ENCODE data around the gene PDSS2.
A peak's percentile ranks its signal among the peaks of the same experiment; 100 is the strongest.

PDSS2 gene

DNA sequence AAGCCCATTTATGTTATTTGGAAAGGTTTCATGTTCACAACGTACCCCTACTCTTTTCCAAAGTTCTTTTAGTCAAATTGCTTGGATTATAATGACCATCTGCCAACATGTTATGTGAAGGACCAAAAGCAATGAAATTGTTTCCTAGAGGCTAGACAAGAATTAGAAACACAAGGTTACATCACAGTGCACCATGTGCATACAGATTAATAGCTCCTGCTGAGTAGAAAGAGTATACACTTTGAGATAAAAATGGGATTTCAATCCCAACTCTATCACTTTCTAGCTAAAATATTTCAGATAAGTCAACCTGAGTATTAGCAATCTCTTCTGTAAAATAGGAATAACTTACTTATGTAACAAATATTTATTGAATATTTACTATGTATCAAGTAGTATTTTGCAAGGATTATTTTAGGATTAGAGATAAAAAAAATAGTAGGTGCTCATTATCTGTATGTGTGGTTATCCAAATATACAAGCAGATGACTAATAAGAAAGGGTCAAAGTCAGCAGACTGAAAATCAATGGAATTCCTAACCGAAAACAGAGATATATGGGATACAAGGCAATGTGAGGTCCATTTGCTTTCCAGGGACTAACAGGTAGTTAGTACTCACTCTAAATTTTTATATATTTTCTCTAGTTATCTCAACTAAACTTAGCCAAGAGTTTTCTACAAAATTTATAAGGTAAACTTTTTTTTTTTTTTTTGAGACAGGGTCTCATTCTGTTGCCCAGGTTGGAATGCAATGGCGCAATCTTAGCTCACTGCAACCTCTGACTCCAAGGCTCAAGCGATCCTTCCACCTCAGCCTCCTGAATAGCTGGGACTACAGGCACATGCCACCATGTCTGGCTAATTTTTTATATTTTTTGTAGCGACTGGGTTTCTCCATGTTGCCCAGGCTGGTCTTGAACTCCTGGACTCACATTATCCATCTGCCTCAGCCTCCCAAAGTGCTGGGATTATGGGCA, 127.7 kb downstream of the PDSS2 start:
- no peak overlapping the region for H3K27ac ChIP-seq (ENCODE audit: low read depth, low read length)
- no peaks in the 10 kb centered on the region for H3K79me2 ChIP-seq (ENCODE audit: control insufficient read depth, low read length)
- H3K36me3 ChIP-seq (ENCODE audit: control insufficient read depth, low read length), result no peaks in the 10 kb centered on the region
- H3K4me3 ChIP-seq (ENCODE audit: low read length), result no peak overlapping the region
- H3K4me1 ChIP-seq (ENCODE audit: control insufficient read depth, low read length), result peaks cover 13% of the 10 kb centered on the region
- TF ChIP-seq, protein P1, sequence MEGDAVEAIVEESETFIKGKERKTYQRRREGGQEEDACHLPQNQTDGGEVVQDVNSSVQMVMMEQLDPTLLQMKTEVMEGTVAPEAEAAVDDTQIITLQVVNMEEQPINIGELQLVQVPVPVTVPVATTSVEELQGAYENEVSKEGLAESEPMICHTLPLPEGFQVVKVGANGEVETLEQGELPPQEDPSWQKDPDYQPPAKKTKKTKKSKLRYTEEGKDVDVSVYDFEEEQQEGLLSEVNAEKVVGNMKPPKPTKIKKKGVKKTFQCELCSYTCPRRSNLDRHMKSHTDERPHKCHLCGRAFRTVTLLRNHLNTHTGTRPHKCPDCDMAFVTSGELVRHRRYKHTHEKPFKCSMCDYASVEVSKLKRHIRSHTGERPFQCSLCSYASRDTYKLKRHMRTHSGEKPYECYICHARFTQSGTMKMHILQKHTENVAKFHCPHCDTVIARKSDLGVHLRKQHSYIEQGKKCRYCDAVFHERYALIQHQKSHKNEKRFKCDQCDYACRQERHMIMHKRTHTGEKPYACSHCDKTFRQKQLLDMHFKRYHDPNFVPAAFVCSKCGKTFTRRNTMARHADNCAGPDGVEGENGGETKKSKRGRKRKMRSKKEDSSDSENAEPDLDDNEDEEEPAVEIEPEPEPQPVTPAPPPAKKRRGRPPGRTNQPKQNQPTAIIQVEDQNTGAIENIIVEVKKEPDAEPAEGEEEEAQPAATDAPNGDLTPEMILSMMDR (IDR thresholded peaks at IDR 0.05; ENCODE audit: low read depth, low read length, poor library complexity, severe bottlenecking), result no peak
- TF ChIP-seq EZH2phosphoT487 (IDR thresholded peaks at IDR 0.05; ENCODE audit: borderline replicate concordance, low read length), result no peak
- H3K9me2 ChIP-seq (replicated peaks; ENCODE audit: control insufficient read depth, low read length), result no peaks in the 10 kb centered on the region
- no peaks in the 10 kb centered on the region for H4K20me1 ChIP-seq (ENCODE audit: control insufficient read depth, insufficient read depth, low read depth, low read length)
- H3F3A ChIP-seq (ENCODE audit: control insufficient read depth, insufficient read depth), result no peaks in the 10 kb centered on the region
- H3K27me3 ChIP-seq (ENCODE audit: control insufficient read depth, low read length), result no peaks in the 10 kb centered on the region
- no peak overlapping the region for H3K4me2 ChIP-seq (ENCODE audit: low read length)
- H3K9me3 ChIP-seq (ENCODE audit: control insufficient read depth, insufficient read depth, low read length), result no peaks in the 10 kb centered on the region

DNA sequence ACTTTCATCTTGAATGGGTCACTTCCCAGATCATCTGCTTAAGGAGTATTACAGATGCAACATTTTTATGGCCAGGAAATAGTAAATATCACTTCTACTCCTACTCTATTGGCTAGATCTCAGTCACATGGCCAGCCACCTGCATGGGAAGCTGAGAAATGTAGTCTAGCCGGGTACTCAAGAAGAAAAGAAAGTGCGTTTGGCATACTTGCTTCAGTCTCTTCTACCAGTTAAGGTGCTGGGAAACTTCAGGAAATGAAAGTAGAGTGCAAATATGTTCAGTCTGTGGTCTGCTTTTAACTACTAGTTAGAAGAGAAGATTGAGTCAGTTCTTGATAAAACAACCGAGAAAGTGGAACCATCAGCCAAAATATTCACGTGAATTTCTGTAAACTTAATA, 129.2 kb downstream of the PDSS2 start:
- Histone ChIP-seq H3F3A (ENCODE audit: control insufficient read depth, insufficient read depth) (no peaks in the 10 kb centered on the region), H3K27me3 (ENCODE audit: control insufficient read depth, low read length) (no peaks in the 10 kb centered on the region), H3K9me2 (replicated peaks; ENCODE audit: control insufficient read depth, low read length) (no peaks in the 10 kb centered on the region), H3K4me2 (ENCODE audit: low read length) (peak overlapping the region; percentile 39; the same call in 1 of the 2 replicates), H3K79me2 (ENCODE audit: control insufficient read depth, low read length) (no peaks in the 10 kb centered on the region), H4K20me1 (ENCODE audit: control insufficient read depth, insufficient read depth, low read depth, low read length) (no peaks in the 10 kb centered on the region), H3K4me3 (ENCODE audit: low read length) (no peak overlapping the region), H3K36me3 (ENCODE audit: control insufficient read depth, low read length) (no peaks in the 10 kb centered on the region), H3K4me1 (ENCODE audit: control insufficient read depth, low read length) (peaks cover 13% of the 10 kb centered on the region), H3K9me3 (ENCODE audit: control insufficient read depth, insufficient read depth, low read length) (no peaks in the 10 kb centered on the region), H3K27ac (ENCODE audit: low read depth, low read length) (no peak overlapping the region)
- TF ChIP-seq EZH2phosphoT487 (IDR thresholded peaks at IDR 0.05; ENCODE audit: borderline replicate concordance, low read length), result no peak
- TF ChIP-seq, protein P1 (IDR thresholded peaks at IDR 0.05; ENCODE audit: low read depth, low read length, poor library complexity, severe bottlenecking), result no peak

DNA sequence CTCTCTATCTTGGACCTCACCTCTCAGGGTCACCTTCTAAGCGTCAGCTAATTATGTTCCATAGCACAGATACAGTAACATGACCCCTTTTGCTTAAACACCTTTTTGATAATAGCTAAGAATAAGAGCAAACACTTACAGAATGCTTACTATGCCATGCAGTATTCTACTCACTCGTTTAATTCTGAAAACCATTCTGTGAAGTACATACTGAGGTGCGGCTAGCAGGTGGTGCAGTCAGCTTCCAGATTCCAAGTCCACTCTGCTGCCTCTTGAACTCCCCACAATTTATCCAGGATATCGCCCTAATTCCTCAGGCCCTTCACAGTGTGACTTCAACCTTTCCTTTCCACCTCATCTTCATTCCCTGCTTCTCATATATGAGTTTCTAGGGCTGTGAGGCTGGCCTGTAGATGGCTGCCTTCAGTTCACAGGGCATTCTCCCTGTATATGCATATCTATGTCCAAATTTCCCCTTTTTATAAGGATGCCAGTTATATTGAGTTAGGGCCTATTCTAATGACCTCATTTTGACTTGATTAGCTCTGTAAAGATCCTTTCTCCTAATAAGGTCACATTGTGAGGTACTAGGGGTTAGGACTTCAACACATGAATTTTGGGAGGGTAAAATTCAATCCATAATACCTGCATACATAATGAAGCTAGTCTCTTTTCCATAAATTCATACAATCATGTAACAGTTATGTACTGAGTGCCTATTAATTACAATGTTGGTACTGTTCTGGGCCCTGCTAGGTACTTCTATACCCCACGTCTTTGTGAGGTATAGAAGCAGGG, 130.1 kb downstream of the PDSS2 start:
- H3K9me2 ChIP-seq (replicated peaks; ENCODE audit: control insufficient read depth, low read length), result no peaks in the 10 kb centered on the region
- no peaks in the 10 kb centered on the region for H3K27me3 ChIP-seq (ENCODE audit: control insufficient read depth, low read length)
- TF ChIP-seq EZH2phosphoT487 (IDR thresholded peaks at IDR 0.05; ENCODE audit: borderline replicate concordance, low read length), result no peak
- TF ChIP-seq, protein P1 (IDR thresholded peaks at IDR 0.05; ENCODE audit: low read depth, low read length, poor library complexity, severe bottlenecking), result no peak
- H3K9me3 ChIP-seq (ENCODE audit: control insufficient read depth, insufficient read depth, low read length), result no peaks in the 10 kb centered on the region
- H3K36me3 ChIP-seq (ENCODE audit: control insufficient read depth, low read length), result no peaks in the 10 kb centered on the region
- no peak overlapping the region for H3K27ac ChIP-seq (ENCODE audit: low read depth, low read length)
- H3K4me1 ChIP-seq (ENCODE audit: control insufficient read depth, low read length), result peaks cover 13% of the 10 kb centered on the region
- no peak overlapping the region for H3K4me2 ChIP-seq (ENCODE audit: low read length)
- H3F3A ChIP-seq (ENCODE audit: control insufficient read depth, insufficient read depth), result no peaks in the 10 kb centered on the region
- H3K79me2 ChIP-seq (ENCODE audit: control insufficient read depth, low read length), result no peaks in the 10 kb centered on the region
- no peaks in the 10 kb centered on the region for H4K20me1 ChIP-seq (ENCODE audit: control insufficient read depth, insufficient read depth, low read depth, low read length)
- no peak overlapping the region for H3K4me3 ChIP-seq (ENCODE audit: low read length)

Data from DOHH2 (cell line).